Parathyroid adenoma (tissue), 2 donors: ENCODE measurements around the gene PPARGC1A.

Experiments used
- H2AFZ ChIP-seq: fragments of 300-600 bp; sonication (generic); one replicate; pipeline ENCODE4 v1.7.0; 2017; ENCODE audit warnings: antibody characterized with exemption, mild to moderate bottlenecking
- H3K27ac ChIP-seq: fragments of 300-600 bp; sonication (generic); one replicate; pipeline ENCODE4 v1.7.0; 2017
- H3K27me3 ChIP-seq: fragments of 300-600 bp; sonication (generic); one replicate; pipeline ENCODE4 v1.7.0; 2017; ENCODE audit warnings: low read length; ENCODE audit not compliant: control insufficient read depth, insufficient read depth
- H3K36me3 ChIP-seq: fragments of 300-600 bp; sonication (generic); one replicate; pipeline ENCODE4 v1.7.0; 2017; ENCODE audit warnings: low read length; ENCODE audit not compliant: control insufficient read depth, insufficient read depth
- H3K4me1 ChIP-seq: fragments of 300-600 bp; sonication (generic); one replicate; pipeline ENCODE4 v1.7.0; 2017; ENCODE audit warnings: control low read depth
- H3K4me2 ChIP-seq: fragments of 300-600 bp; sonication (generic); one replicate; pipeline ENCODE4 v1.7.0; 2017; ENCODE audit warnings: low read length
- H3K4me3 ChIP-seq: fragments of 300-600 bp; sonication (generic); one replicate; pipeline ENCODE4 v1.7.0; 2017; ENCODE audit warnings: low read depth, low read length
- H3K79me2 ChIP-seq: fragments of 300-600 bp; sonication (generic); one replicate; pipeline ENCODE4 v1.7.0; 2017; ENCODE audit warnings: control low read depth
- H3K9ac ChIP-seq: fragments of 300-600 bp; sonication (generic); one replicate; pipeline ENCODE4 v1.7.0; 2017; ENCODE audit warnings: mild to moderate bottlenecking
- H3K9me3 ChIP-seq: fragments of 300-600 bp; sonication (generic); one replicate; pipeline ENCODE4 v1.7.0; 2017; ENCODE audit warnings: low read length; ENCODE audit not compliant: control insufficient read depth
- CTCF ChIP-seq: fragments of 300-600 bp; sonication (generic); IDR thresholded peaks from one replicate; pipeline ENCODE4 v1.7.0; 2017; ENCODE audit warnings: antibody characterized with exemption, mild to moderate bottlenecking
- donor health status: primary hyperparathyroidism.

Gene PPARGC1A

GRCh38 chr4:23888421-23889319 is 1.2 kb downstream of the PPARGC1A start:
- Histone ChIP-seq H2AFZ (peak overlapping the region; percentile 49), H3K36me3 (no peaks in the 10 kb centered on the region), H3K79me2 (peaks cover 6% of the 10 kb centered on the region), H3K4me3 (peak overlapping the region; percentile 95), H3K9ac (peak overlapping the region; percentile 84), H3K27me3 (no peaks in the 10 kb centered on the region), H3K9me3 (no peaks in the 10 kb centered on the region), H3K4me1 (peaks cover 17% of the 10 kb centered on the region), H3K4me2 (peak overlapping the region; percentile 75), H3K27ac (peak overlapping the region; percentile 98)
- TF ChIP-seq CTCF = no peak

GRCh38 chr4:23887989-23888388 is 1.9 kb downstream of the PPARGC1A start:
- H3K4me3 ChIP-seq = peak overlapping the region; percentile 95
- H3K36me3 ChIP-seq = no peaks in the 10 kb centered on the region
- no peaks in the 10 kb centered on the region for H3K27me3 ChIP-seq
- no peak overlapping the region for H2AFZ ChIP-seq
- H3K4me1 ChIP-seq = peaks cover 17% of the 10 kb centered on the region
- no peaks in the 10 kb centered on the region for H3K9me3 ChIP-seq
- no peak overlapping the region for H3K9ac ChIP-seq
- TF ChIP-seq CTCF = no peak
- H3K79me2 ChIP-seq = peaks cover 4% of the 10 kb centered on the region
- H3K27ac ChIP-seq = peak overlapping the region; percentile 98
- H3K4me2 ChIP-seq = peak overlapping the region; percentile 75

GRCh38 chr4:23887173-23887572 is 2.7 kb downstream of the PPARGC1A start:
- H3K4me3 ChIP-seq = peak overlapping the region; percentile 95
- H3K9ac ChIP-seq = no peak overlapping the region
- H3K27ac ChIP-seq = peak overlapping the region; percentile 98

GRCh38 chr4:23885943-23886590 is 3.8 kb downstream of the PPARGC1A start:
- H3K9ac ChIP-seq = no peak overlapping the region
- H3K4me2 ChIP-seq = peak overlapping the region; percentile 75
- H3K79me2 ChIP-seq = no peaks in the 10 kb centered on the region
- H3K9me3 ChIP-seq = no peaks in the 10 kb centered on the region
- H3K27me3 ChIP-seq = no peaks in the 10 kb centered on the region
- peaks cover 18% of the 10 kb centered on the region for H3K4me1 ChIP-seq
- peak overlapping the region; percentile 95 for H3K4me3 ChIP-seq
- peak overlapping the region; percentile 98 for H3K27ac ChIP-seq
- H3K36me3 ChIP-seq = no peaks in the 10 kb centered on the region
- no peak overlapping the region for H2AFZ ChIP-seq
- TF ChIP-seq CTCF = no peak

More at GRCh38 chr4:23887173-23887572, 2.7 kb downstream of the PPARGC1A start:
- peak overlapping the region; percentile 75 for H3K4me2 ChIP-seq
- H2AFZ ChIP-seq = no peak overlapping the region
- no peaks in the 10 kb centered on the region for H3K27me3 ChIP-seq
- no peaks in the 10 kb centered on the region for H3K79me2 ChIP-seq
- no peaks in the 10 kb centered on the region for H3K36me3 ChIP-seq
- H3K4me1 ChIP-seq = peaks cover 17% of the 10 kb centered on the region
- H3K9me3 ChIP-seq = no peaks in the 10 kb centered on the region
- TF ChIP-seq CTCF = no peak
